HCT116 (cell line): ENCODE results near the gene INS. TPM values are rescaled to one million over a fixed set of nuclear protein-coding genes. Genes with fewer than 3 reads are reported as not detected.

Experiments used
- ATAC-seq: fragments of 200-7000 bp; cut with Tn5 transposase; 2 replicates; pipeline ENCODE4 v1.9.1; 2020; ENCODE audit warnings: mild to moderate bottlenecking, moderate library complexity
- BruUV-seq: library from RNA; stranded (reverse); fragments of 400-500 nt; replicated peaks from 2 replicates; lab custom pipeline; 2021; lab: Mats Ljungman, UMichigan
- CTCF ChIA-PET: fragments of 300-600 bp; sonication (Branson Sonifier 250); formaldehyde crosslinking; loops from one replicate; lab custom pipeline; 2021; ENCODE audit warnings: antibody characterized with exemption; lab: Charles Lee
- POLR2A ChIA-PET: fragments of 300-600, 350-600 bp; sonication (Branson Sonifier 250); formaldehyde crosslinking; loops from one replicate; lab custom pipeline; 2021; ENCODE audit warnings: antibody characterized with exemption; lab: Charles Lee
- RAD21 ChIA-PET, 2 experiments: fragments of 300-600 bp; sonication (Branson Sonifier 250); formaldehyde crosslinking; loops; one replicate each; lab custom pipeline; 2023; ENCODE audit warnings: low total read pairs in 2 of 2; ENCODE audit not compliant: uncharacterized antibody in 2 of 2, unreplicated experiment in 2 of 2, low non-redundant PET in 1 of 2; lab: Charles Lee
- DNase-seq: peaks from one replicate; pipeline ENCODE4 v3.0.0-alpha.2; 2010; ENCODE audit warnings: low read depth, low spot score
- H2AFZ ChIP-seq: fragments of 200-600 bp; shearing (Covaris generic), sonication (generic); 2 replicates; pipeline ENCODE4 v1.6.1; 2017; ENCODE audit warnings: low read depth, mixed run types, mixed read lengths, antibody characterized with exemption, low read length; ENCODE audit not compliant: poor library complexity, severe bottlenecking
- H3K27ac ChIP-seq: 2 replicates; pipeline ENCODE4 v1.5.1; 2012; ENCODE audit warnings: low read depth, low read length
- H3K27me3 ChIP-seq: fragments of 200-600 bp; sonication (generic); 2 replicates; pipeline ENCODE4 v1.6.1; 2016; ENCODE audit warnings: mixed run types, low read length, mixed read lengths; ENCODE audit not compliant: insufficient read depth
- H3K36me3 ChIP-seq, 2 experiments: fragments of 200-500 bp in 1 of 2; fragments of 200-600 bp in 1 of 2; sonication (Bioruptor generic) in 1 of 2; sonication (generic) in 1 of 2; 2 replicates each; pipeline versions ENCODE4 v1.5.1 to v1.6.1; 2014 to 2016; ENCODE audit warnings: low read length in 2 of 2, inconsistent platforms in 1 of 2, mixed read lengths in 1 of 2, mixed run types in 1 of 2; ENCODE audit not compliant: insufficient read depth in 2 of 2, control insufficient read depth in 1 of 2
- H3K4me1 ChIP-seq, 2 experiments: fragments of 200-600 bp in 1 of 2; sonication (generic) in 1 of 2; 2 replicates each; pipeline versions ENCODE4 v1.5.1 to v1.6.1; 2012 to 2017; ENCODE audit warnings: low read length in 2 of 2, inconsistent platforms in 1 of 2, mild to moderate bottlenecking in 1 of 2, mixed read lengths in 1 of 2, mixed run types in 1 of 2, moderate library complexity in 1 of 2; ENCODE audit not compliant: insufficient read depth in 2 of 2, control insufficient read depth in 1 of 2
- H3K4me2 ChIP-seq: fragments of 200-600 bp; sonication (generic); 2 replicates; pipeline ENCODE4 v1.6.1; 2017; ENCODE audit warnings: mixed run types, low read length, mixed read lengths
- H3K4me3 ChIP-seq, 2 experiments: fragments of 200-600 bp in 1 of 2; sonication (generic) in 1 of 2; replicated peaks in 1 of 2; 2 replicates each; pipeline ENCODE4 v1.5.1; 2011 to 2016; ENCODE audit warnings: low read length in 2 of 2, control low read depth in 1 of 2, low read depth in 1 of 2, mild to moderate bottlenecking in 1 of 2, mixed read lengths in 1 of 2, mixed run types in 1 of 2
- H3K79me2 ChIP-seq: fragments of 200-600 bp; sonication (generic); 2 replicates; pipeline ENCODE4 v1.6.1; 2017; ENCODE audit warnings: mild to moderate bottlenecking, mixed run types, low read length, moderate library complexity, mixed read lengths; ENCODE audit not compliant: insufficient read depth
- H3K9ac ChIP-seq: fragments of 200-600 bp; sonication (generic); 2 replicates; pipeline ENCODE4 v1.6.1; 2016; ENCODE audit warnings: low read length, mixed read lengths
- H3K9me2 ChIP-seq: fragments of 200-600 bp; sonication (generic), shearing (Covaris generic); 2 replicates; pipeline ENCODE4 v1.6.1; 2017; ENCODE audit warnings: mixed run types, mild to moderate bottlenecking, moderate library complexity; ENCODE audit not compliant: insufficient read depth
- H3K9me3 ChIP-seq, 2 experiments: fragments of 200-500 bp in 1 of 2; fragments of 200-600 bp in 1 of 2; sonication (Bioruptor generic) in 1 of 2; sonication (generic) in 1 of 2; 2 replicates each; pipeline ENCODE4 v1.6.1; 2014 to 2017; ENCODE audit warnings: low read length in 2 of 2, mixed read lengths in 2 of 2, inconsistent platforms in 1 of 2, low read depth in 1 of 2, mild to moderate bottlenecking in 1 of 2, mixed run types in 1 of 2, moderate library complexity in 1 of 2; ENCODE audit not compliant: control insufficient read depth in 1 of 2, insufficient read depth in 1 of 2
- H4K20me1 ChIP-seq: fragments of 200-600 bp; sonication (generic), shearing (Covaris generic); 2 replicates; pipeline ENCODE4 v1.6.1; 2017; ENCODE audit warnings: mixed run types, mild to moderate bottlenecking, moderate library complexity; ENCODE audit not compliant: insufficient read depth
- ATF3 ChIP-seq: IDR thresholded peaks from 2 replicates; pipeline ENCODE4 v1.6.1; 2012
- CEBPB ChIP-seq: IDR thresholded peaks from 2 replicates; pipeline ENCODE4 v1.6.1; 2012; ENCODE audit warnings: low read depth
- CTCF ChIP-seq, 3 experiments: fragments of 200-600 bp in 1 of 3; sonication (generic) in 1 of 3; IDR thresholded peaks in 2 of 3; conservative IDR thresholded peaks in 1 of 3; 2 replicates each; pipeline ENCODE4 v1.5.1; 2012 to 2017; ENCODE audit warnings: low read depth in 2 of 3, low read length in 2 of 3, antibody characterized with exemption in 1 of 3, borderline replicate concordance in 1 of 3, control low read depth in 1 of 3, mild to moderate bottlenecking in 1 of 3, mixed read lengths in 1 of 3, mixed run types in 1 of 3, moderate library complexity in 1 of 3; ENCODE audit not compliant: insufficient read depth in 1 of 3
- EGR1 ChIP-seq: IDR thresholded peaks from 2 replicates; pipeline ENCODE4 v1.6.1; 2012; ENCODE audit warnings: low read depth
- ELF1 ChIP-seq: IDR thresholded peaks from 2 replicates; pipeline ENCODE4 v1.6.1; 2012; ENCODE audit warnings: low read depth, borderline replicate concordance
- EZH2 ChIP-seq: fragments of 200-600 bp; sonication (generic); IDR thresholded peaks from 2 replicates; pipeline ENCODE4 v1.6.1; 2017; ENCODE audit warnings: antibody characterized with exemption, mixed run types
- JUND ChIP-seq: IDR thresholded peaks from 2 replicates; pipeline ENCODE4 v1.6.1; 2012
- MAX ChIP-seq: IDR thresholded peaks from 2 replicates; pipeline ENCODE4 v1.6.1; 2012
- POLR2A ChIP-seq: IDR thresholded peaks from 2 replicates; pipeline ENCODE4 v1.7.0; 2011; ENCODE audit warnings: borderline replicate concordance; ENCODE audit not compliant: insufficient read depth, insufficient read length; ENCODE audit errors: extremely low read depth
- POLR2AphosphoS5 ChIP-seq: IDR thresholded peaks from 2 replicates; pipeline ENCODE4 v1.6.1; 2011; ENCODE audit warnings: mild to moderate bottlenecking, low read depth, low read length, moderate library complexity
- RAD21 ChIP-seq: IDR thresholded peaks from 2 replicates; pipeline ENCODE4 v1.6.1; 2012; ENCODE audit warnings: low read depth, mild to moderate bottlenecking
- SIN3A ChIP-seq: IDR thresholded peaks from 2 replicates; pipeline ENCODE4 v1.6.1; 2012; ENCODE audit warnings: low read depth
- SP1 ChIP-seq: IDR thresholded peaks from 2 replicates; pipeline ENCODE4 v1.6.1; 2012; ENCODE audit warnings: low read depth
- TCF7L2 ChIP-seq: IDR thresholded peaks from 2 replicates; pipeline ENCODE4 v1.7.0; 2011; ENCODE audit warnings: borderline replicate concordance, inconsistent platforms; ENCODE audit not compliant: insufficient read depth, insufficient read length; ENCODE audit errors: extremely low read depth
- YY1 ChIP-seq: IDR thresholded peaks from 2 replicates; pipeline ENCODE4 v1.6.1; 2011; ENCODE audit warnings: low read length, low read depth, moderate library complexity, mild to moderate bottlenecking; ENCODE audit not compliant: insufficient replicate concordance; ENCODE audit errors: extremely low read depth
- ZFX ChIP-seq: fragments of 450-650 bp; IDR thresholded peaks from 2 replicates; pipeline ENCODE4 v1.6.1; 2017
- intact Hi-C: fragments of 100-400 bp; cut with micrococcal nuclease; formaldehyde crosslinking; loops from 2 replicates; pipeline ENCODE4 v1.10.0; 2022
- total RNA-seq: library from RNA; stranded (reverse); gene quantifications from one replicate; pipeline ENCODE4 v1.2.1, GENCODE V29; 2021; ENCODE audit not compliant: unreplicated experiment
- TF ChIP-seq, protein P1 (sequence below): IDR thresholded peaks from 2 replicates; pipeline ENCODE4 v1.6.1; 2011; ENCODE audit warnings: mild to moderate bottlenecking, low read length, moderate library complexity; ENCODE audit not compliant: insufficient replicate concordance; ENCODE audit errors: extremely low read depth

The INS gene
- total RNA-seq, 1 experiment from 2014 or later = 0.44 TPM

- CTCF ChIA-PET = interaction anchor here (0.6 to 11.5 kb wide), 10 partner anchors 118 to 503 kb away, joined by 3 to 351 read pairs (median 7); no protein-coding TSS in a partner anchor
- Histone ChIP-seq H3K36me3 (no peaks in the 10 kb centered on the region), H2AFZ (no peak overlapping the region), H3K4me1 (peaks cover 0 to 4% of the 10 kb centered on the region in 2 experiments; a peak in 1 of 4 replicates), H3K9me2 (no peaks in the 10 kb centered on the region), H3K4me3 (no peak overlapping the region), H3K27me3 (no peaks in the 10 kb centered on the region), H3K9me3 (no peaks in the 10 kb centered on the region), H3K27ac (no peak overlapping the region)
- intact Hi-C loops = no loop called here
- POLR2A ChIA-PET = no interaction called here
- RAD21 ChIA-PET = interaction anchor here in 1 of 2 experiments (1.3 kb wide), 3 partner anchors 118 to 503 kb away, joined by 4 to 6 read pairs (median 4); no protein-coding TSS in a partner anchor
- no peak for DNase-seq
- TF ChIP-seq CEBPB (no peak), TCF7L2 (no peak), MAX (no peak), POLR2A (no peak), RAD21 (no peak), SIN3A (no peak), EGR1 (no peak), EZH2 (no peak), ELF1 (no peak), POLR2AphosphoS5 (no peak), CTCF (IDR thresholded peaks at IDR 0.05 in 2 of 3, conservative IDR thresholded peaks at IDR 0.05 in 1 of 3; ENCODE audit: borderline replicate concordance in 1 of 3, insufficient read depth in 1 of 3, low read depth in 2 of 3, low read length in 2 of 3) (no peak), SP1 (no peak), JUND (no peak), YY1 (no peak), ZFX (no peak), ATF3 (no peak)
- TF ChIP-seq, protein P1, sequence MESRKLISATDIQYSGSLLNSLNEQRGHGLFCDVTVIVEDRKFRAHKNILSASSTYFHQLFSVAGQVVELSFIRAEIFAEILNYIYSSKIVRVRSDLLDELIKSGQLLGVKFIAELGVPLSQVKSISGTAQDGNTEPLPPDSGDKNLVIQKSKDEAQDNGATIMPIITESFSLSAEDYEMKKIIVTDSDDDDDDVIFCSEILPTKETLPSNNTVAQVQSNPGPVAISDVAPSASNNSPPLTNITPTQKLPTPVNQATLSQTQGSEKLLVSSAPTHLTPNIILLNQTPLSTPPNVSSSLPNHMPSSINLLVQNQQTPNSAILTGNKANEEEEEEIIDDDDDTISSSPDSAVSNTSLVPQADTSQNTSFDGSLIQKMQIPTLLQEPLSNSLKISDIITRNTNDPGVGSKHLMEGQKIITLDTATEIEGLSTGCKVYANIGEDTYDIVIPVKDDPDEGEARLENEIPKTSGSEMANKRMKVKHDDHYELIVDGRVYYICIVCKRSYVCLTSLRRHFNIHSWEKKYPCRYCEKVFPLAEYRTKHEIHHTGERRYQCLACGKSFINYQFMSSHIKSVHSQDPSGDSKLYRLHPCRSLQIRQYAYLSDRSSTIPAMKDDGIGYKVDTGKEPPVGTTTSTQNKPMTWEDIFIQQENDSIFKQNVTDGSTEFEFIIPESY = no peak
- TF ChIP-seq, all 23 proteins: peak for 0
- H3K79me2 ChIP-seq = no peaks in the 10 kb centered on the region
- H3K4me2 ChIP-seq = no peak overlapping the region
- ATAC-seq = no peak
- no peaks in the 10 kb centered on the region for H4K20me1 ChIP-seq
- BruUV-seq = no TSS peak
- no peak overlapping the region for H3K9ac ChIP-seq
Observed at GRCh38 chr11:2155511-2155910, 5.5 kb downstream of the INS start.
